GM18907 (cell line): ENCODE data around the gene SPTB.

Source experiments
- ATAC-seq: cut with Tn5 transposase; IDR thresholded peaks from one replicate; pipeline ENCODE4 v1.9.1; 2021; ENCODE audit warnings: mild to moderate bottlenecking, moderate library complexity; ENCODE audit not compliant: unreplicated experiment

SPTB gene

GRCh38 chr14:64855721-64856528 is 23.8 kb downstream of the SPTB start:
- ATAC-seq, result no peak

- ATAC-seq, result no peak
These were observed 29.2 kb downstream of the SPTB start for GRCh38 chr14:64850369-64851137.

GRCh38 chr14:64849940-64850339 is 29.8 kb downstream of the SPTB start:
- ATAC-seq, result no peak

- ATAC-seq, result no peak
These were observed 31.5 kb downstream of the SPTB start for GRCh38 chr14:64848239-64848638.

- ATAC-seq, result no peak
These were observed 33.4 kb downstream of the SPTB start for GRCh38 chr14:64846319-64846718.

- no peak for ATAC-seq
These were observed 33.8 kb downstream of the SPTB start for GRCh38 chr14:64845878-64846277.

GRCh38 chr14:64844969-64845536 is 34.7 kb downstream of the SPTB start:
- no peak for ATAC-seq

- no peak for ATAC-seq
These were observed 35.4 kb downstream of the SPTB start for GRCh38 chr14:64844272-64844671.

GRCh38 chr14:64843548-64843947 is 36.2 kb downstream of the SPTB start:
- no peak for ATAC-seq

GRCh38 chr14:64841772-64842750 is 37.6 kb downstream of the SPTB start:
- no peak for ATAC-seq

- ATAC-seq, result no peak
These were observed 38.5 kb downstream of the SPTB start for GRCh38 chr14:64841121-64841651.

- ATAC-seq, result no peak
These were observed 41.1 kb downstream of the SPTB start for GRCh38 chr14:64838656-64839055.

- ATAC-seq, result no peak
These were observed 44.3 kb downstream of the SPTB start for GRCh38 chr14:64835431-64835830.

GRCh38 chr14:64834965-64835364 is 44.7 kb downstream of the SPTB start:
- no peak for ATAC-seq

- no peak for ATAC-seq
These were observed 48.3 kb downstream of the SPTB start for GRCh38 chr14:64831419-64831818.

GRCh38 chr14:64830961-64831360 is 48.7 kb downstream of the SPTB start:
- ATAC-seq, result no peak

GRCh38 chr14:64828071-64828470 is 51.6 kb downstream of the SPTB start:
- ATAC-seq, result no peak

- no peak for ATAC-seq
These were observed 52.9 kb downstream of the SPTB start for GRCh38 chr14:64826845-64827244.

GRCh38 chr14:64826333-64826732 is 53.4 kb downstream of the SPTB start:
- no peak for ATAC-seq

GRCh38 chr14:64825509-64825908 is 54.2 kb downstream of the SPTB start:
- no peak for ATAC-seq
